ENCODE results near the gene MAGEB6.
"Not testable (repeated sequence)": the region's sequence is repeated elsewhere in the genome, so short reads cannot be mapped to it uniquely, and the experiment has no call there.

Gene MAGEB6, protein sequence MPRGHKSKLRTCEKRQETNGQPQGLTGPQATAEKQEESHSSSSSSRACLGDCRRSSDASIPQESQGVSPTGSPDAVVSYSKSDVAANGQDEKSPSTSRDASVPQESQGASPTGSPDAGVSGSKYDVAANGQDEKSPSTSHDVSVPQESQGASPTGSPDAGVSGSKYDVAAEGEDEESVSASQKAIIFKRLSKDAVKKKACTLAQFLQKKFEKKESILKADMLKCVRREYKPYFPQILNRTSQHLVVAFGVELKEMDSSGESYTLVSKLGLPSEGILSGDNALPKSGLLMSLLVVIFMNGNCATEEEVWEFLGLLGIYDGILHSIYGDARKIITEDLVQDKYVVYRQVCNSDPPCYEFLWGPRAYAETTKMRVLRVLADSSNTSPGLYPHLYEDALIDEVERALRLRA

GRCh38 chrX:26192204-26192603 is at the start of gene MAGEB6:
Gene MAGEB6, plus strand, starts transcription at chrX:26192440. Its CDS starts 1,407 bp downstream, at chrX:26193847.
- DNase-seq (ENCODE audit: insufficient read length, low spot score) (no peak), FAIRE-seq (no peak)

- no peak for DNase-seq (ENCODE audit: insufficient read length, low spot score)
- no peak for FAIRE-seq
Observed at GRCh38 chrX:26146024-26146423, 46.2 kb upstream of the MAGEB6 start.

- FAIRE-seq (no peak), DNase-seq (ENCODE audit: insufficient read length, low spot score) (no peak)
Observed at GRCh38 chrX:26160301-26160700, 31.9 kb upstream of the MAGEB6 start, which contains the start of gene MAGEB6B. Gene MAGEB6B, plus strand, starts transcription at chrX:26160601. Its CDS starts 0 bp downstream, at chrX:26160601.

DNA sequence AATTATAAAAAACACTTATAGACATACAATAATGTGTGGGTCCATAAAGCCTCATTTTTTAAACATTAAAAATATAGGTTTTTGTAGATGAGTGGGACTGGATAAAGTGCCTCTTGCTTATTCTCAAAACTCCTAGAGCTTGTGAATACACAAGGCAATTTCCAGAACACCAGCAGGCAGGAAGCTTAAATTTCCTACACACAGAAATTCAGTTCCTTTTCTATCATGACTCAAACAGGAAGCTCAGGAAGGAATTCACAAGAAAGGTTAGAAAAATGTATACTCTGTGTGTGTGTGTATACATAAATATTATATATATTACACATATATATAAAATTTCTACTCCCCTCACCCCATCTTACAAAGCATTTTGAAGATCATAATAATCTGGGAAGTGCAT is 11.3 kb downstream of the MAGEB6 start:
- DNase-seq (ENCODE audit: insufficient read length, low spot score) (no peak), FAIRE-seq (no peak)

DNA sequence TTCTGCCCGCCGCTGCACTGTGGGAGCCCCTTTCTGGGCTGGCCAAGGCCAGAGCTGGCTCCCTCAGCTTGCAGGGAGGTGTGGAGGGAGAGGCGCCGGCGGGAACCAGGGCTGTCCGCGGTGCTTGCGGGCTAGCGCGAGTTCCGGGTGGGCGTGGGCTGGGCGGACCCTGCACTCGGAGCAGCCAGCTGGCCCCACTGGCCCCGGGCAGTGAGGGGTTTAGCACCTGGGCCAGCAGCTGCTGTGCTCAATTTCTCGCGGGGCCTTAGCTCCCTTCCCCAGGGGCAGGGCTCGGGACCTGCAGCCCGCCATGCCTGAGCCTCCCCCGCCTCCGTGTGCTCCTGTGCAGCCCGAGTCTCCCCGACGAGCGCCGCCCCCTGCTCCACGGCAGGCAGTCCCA is 12.5 kb downstream of the MAGEB6 start:
- not testable (repeated sequence) for FAIRE-seq; DNase-seq (ENCODE audit: insufficient read length, low spot score)

DNA sequence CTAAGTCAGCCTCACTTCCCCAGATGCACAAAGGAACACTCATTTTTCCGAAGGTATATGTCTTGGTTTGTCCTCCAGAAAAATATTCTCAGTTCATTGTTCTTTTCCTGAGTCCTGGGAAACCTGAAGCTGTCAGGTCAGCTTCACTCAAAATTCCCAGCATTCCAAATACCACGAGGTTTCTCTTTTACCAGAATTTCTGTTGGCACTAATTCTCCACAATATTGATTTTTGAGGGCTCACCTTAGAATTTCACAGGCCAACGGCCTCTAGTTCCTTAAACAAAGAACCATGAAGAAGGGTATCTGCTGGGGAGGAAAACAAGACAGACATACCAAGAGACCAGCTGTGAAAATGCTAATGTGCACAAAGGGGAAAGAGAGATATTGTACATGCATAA is 15.8 kb downstream of the MAGEB6 start:
- DNase-seq (ENCODE audit: insufficient read length, low spot score), result no peak
- no peak for FAIRE-seq

- FAIRE-seq (no peak), DNase-seq (ENCODE audit: insufficient read length, low spot score) (no peak)
Observed at GRCh38 chrX:26215869-26216268, 23.6 kb downstream of the MAGEB6 start, which contains the start of gene MAGEB5. Gene MAGEB5, plus strand, starts transcription at chrX:26216169. Its CDS starts 1,133 bp downstream, at chrX:26217302.

DNA sequence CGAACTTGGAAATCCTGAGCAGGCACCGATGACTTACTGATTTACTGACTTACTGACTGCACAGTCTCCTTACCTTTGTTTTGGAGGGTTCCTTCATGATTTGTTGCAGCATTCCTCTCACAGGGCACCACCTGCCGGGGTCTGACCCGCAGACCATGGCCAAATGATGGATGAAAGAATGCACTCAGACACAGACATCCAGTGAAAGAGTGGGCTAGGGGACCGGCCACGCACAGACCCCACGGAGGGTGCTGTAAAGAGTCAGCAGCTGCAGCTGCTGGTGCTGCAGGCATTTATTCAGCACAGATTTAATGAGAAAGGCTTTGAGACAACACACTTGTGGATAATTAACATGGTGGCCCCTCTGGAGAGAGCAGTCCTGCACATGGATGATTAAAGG is 27.1 kb downstream of the MAGEB6 start:
- FAIRE-seq (no peak), DNase-seq (ENCODE audit: insufficient read length, low spot score) (no peak)

GRCh38 chrX:26234177-26234576 is 41.9 kb downstream of the MAGEB6 start:
- FAIRE-seq, result no peak

More at GRCh38 chrX:26234177-26234576, 41.9 kb downstream of the MAGEB6 start:
- DNase-seq (ENCODE audit: insufficient read length, low spot score), result no peak
